ENCODE measurements around the gene TAF11L4.
"Not testable (repeated sequence)": the region's sequence is repeated elsewhere in the genome, so short reads cannot be mapped to it uniquely, and the experiment has no call there.

Gene TAF11L4

DNA sequence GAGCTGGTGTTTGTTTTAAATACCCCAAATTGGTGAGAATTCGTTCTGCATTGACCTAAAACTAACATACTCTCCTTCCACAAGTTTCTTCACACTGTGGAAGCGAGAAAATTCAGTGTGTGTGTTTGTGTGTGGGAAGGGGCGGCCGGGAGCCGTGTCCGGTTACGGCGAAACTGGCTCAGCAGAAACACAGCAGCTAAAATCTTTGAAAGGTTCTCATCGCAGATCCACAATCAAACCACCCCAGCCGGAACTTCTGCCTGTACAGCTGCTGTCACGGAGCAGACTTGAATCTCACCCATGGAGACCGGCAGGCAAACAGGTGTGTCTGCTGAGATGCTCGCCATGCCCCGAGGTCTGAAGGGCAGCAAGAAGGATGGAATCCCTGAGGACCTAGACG lies at the start of gene TAF11L4:
TSS of gene TAF11L4 (plus strand) at position 301 of the 400 bp plus-strand sequence.
- DNase-seq: not testable (repeated sequence)

- DNase-seq: not testable (repeated sequence)
Observed at GRCh38 chr5:17475064-17475463, 46.5 kb upstream of the TAF11L4 start.

- DNase-seq: no peak
Observed at GRCh38 chr5:17477043-17477442, 44.6 kb upstream of the TAF11L4 start.

DNA sequence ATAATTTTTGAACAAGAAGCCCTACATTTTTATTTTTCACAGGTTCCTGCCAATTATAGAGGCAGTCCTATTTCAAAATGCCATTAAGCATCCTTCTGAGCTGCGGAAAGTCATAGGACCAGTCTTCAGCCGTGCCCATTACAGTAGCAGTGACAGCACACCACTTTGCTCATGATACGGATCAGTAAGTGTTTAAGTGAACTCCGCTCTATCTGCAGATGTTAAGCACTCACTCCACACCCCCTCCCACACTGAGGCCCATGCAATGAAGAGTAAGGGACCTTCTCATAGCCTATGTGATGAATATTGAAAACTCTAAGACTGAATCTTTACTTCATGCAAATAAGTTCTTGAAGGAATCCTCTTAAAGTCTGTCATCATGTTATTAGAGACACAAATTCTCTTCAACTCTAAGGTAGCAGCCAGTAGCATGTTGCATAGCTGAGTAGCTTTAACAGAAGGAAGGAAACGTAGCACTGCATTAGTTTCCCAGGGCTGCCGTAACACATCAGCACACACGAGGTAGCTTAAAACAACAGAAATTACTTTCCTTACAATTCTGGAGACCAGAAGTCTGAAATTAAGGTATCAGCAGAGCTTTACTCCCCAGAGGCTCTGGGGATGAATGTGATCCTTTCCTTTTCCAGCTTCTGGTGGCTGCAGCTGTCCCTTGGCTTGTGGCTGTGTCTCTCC lies 43.9 kb upstream of the TAF11L4 start:
- peak; percentile 53 for DNase-seq

- DNase-seq: peak; percentile 2
Observed at GRCh38 chr5:17481378-17481777, 40.2 kb upstream of the TAF11L4 start.

DNA sequence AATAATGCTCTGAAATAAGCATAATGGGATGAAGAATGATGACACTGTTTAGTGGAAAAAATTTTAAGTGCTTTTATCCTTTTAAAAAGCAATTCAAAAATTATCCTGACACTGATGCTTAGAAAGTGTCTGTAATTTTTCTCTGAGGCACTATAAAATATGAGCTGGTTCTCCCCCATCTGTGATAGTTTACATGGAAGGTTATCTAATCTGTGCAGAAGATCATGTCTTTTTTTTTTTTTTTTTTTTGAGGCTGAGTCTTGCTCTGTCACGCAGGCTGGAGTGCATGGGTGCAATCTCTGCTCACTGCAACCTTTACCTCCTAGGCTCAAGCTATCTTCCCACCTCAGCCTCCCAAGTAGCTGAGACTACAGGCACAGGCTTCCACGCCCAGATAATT lies 38.8 kb upstream of the TAF11L4 start:
- no peak for DNase-seq

DNA sequence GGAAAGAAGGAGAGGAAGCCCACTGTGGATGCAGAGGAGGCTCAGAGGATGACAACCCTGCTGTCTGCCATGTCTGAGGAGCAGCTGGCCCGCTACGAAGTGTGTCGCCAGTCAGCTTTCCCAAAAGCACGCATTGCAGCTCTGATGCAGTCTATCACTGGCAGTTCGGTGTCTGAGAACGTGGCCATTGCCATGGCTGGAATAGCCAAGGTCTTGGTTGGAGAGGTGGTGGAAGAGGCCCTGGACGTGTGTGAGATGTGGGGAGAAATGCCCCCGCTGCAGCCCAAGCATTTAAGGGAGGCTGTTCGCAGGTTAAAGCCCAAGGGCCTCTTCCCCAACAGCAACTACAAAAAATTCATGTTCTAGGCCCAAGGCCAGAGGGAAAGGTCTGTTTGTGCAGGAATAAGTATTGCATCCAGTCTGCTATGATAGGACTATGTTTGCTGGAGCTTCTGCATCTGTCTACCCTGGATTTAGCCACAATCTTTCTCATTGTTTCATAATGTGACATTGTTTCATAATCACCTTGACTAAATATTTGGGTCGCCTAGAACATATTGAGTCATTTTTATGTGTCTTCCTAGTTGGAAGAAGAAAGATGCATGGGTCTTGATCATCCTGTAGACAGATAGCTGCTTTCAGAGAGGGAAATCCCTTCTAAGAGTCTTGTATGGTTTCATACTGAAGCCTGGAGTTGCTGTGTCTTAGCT lies 35.0 kb upstream of the TAF11L4 start:
- not testable (repeated sequence) for DNase-seq

GRCh38 chr5:17487174-17487512 lies 34.5 kb upstream of the TAF11L4 start:
- DNase-seq: no peak

GRCh38 chr5:17491257-17491656 lies 30.3 kb upstream of the TAF11L4 start:
- not testable (repeated sequence) for DNase-seq

GRCh38 chr5:17492770-17493169 lies 28.8 kb upstream of the TAF11L4 start:
- no peak for DNase-seq

GRCh38 chr5:17497446-17497845 lies 24.2 kb upstream of the TAF11L4 start:
- DNase-seq: no peak

DNA sequence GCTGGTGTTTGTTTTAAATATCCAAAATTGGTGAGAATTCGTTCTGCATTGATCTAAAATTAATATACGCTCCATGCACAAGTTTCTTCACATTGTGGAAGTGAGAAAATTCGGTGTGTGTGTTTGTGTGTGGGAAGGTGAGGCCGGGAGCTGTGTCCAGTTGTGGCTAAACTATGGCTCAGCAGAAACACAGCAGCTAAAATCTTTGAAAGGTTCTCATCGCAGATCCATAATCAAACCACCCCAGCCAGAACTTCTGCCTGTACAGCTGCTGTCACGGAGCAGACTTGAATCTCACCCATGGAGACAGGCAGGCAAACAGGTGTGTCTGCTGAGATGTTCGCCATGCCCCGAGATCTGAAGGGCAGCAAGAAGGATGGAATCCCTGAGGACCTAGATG lies 23.7 kb upstream of the TAF11L4 start, which contains the start of gene TAF11L2:
TSS of gene TAF11L2 (plus strand) at position 301 of the 400 bp plus-strand sequence.
- DNase-seq: not testable (repeated sequence)

- no peak for DNase-seq
Observed at GRCh38 chr5:17511775-17512325, 9.8 kb upstream of the TAF11L4 start.

GRCh38 chr5:17517526-17517925 lies 4.1 kb upstream of the TAF11L4 start:
- not testable (repeated sequence) for DNase-seq

GRCh38 chr5:17518067-17518466 lies 3.5 kb upstream of the TAF11L4 start, which contains the start of gene TAF11L3:
Gene TAF11L3 (plus strand): TSS chr5:17518367.
- DNase-seq: not testable (repeated sequence)

- DNase-seq: not testable (repeated sequence)
Observed at GRCh38 chr5:17519508-17519907, 2.1 kb upstream of the TAF11L4 start.

- DNase-seq: not testable (repeated sequence)
Observed at GRCh38 chr5:17524935-17525334, 3.3 kb downstream of the TAF11L4 start, which contains the start of gene TAF11L5. Gene TAF11L5 (plus strand): TSS chr5:17525235.

DNA sequence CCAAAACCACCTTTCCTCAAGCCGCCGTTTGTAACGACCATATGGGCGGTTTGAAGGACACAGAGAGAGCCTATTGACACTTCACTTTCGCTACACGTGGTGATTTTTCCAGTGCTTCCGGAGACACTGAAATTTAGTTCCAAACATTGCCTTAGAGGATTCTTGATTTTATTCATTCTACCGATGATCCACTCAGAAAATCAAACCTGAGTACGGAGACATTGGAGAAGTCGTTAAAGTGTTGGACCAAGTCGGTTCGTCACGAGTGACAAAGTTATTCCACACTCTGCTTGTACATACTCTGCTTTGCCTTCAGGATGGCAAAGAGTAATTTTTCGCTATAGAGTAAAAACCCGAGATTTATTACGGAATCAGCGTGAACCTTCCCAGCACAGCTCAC lies 4.9 kb downstream of the TAF11L4 start:
- not testable (repeated sequence) for DNase-seq

GRCh38 chr5:17528369-17528768 lies 6.8 kb downstream of the TAF11L4 start, which contains the start of gene TAF11L6:
Gene TAF11L6 (plus strand): TSS chr5:17528669.
- not testable (repeated sequence) for DNase-seq
